Keratinocyte (primary cell): ENCODE measurements around the gene C2orf78. TPM values are rescaled to one million over a fixed set of nuclear protein-coding genes. Genes with fewer than 3 reads are reported as not detected.

Experiments
- DNase-seq: peaks from one replicate; pipeline ENCODE4 v3.0.0-alpha.2; 2011; ENCODE audit warnings: low read depth, missing footprints, low spot score
- FAIRE-seq: peaks from 2 replicates; lab custom pipeline; 2011; peaks lifted over from hg19 to GRCh38; lab: Jason Lieb, UNC
- H2AFZ ChIP-seq: 2 replicates; pipeline ENCODE4 v1.6.0; 2012; ENCODE audit warnings: low read length, control low read depth, inconsistent platforms; ENCODE audit not compliant: control insufficient read depth
- H3K27ac ChIP-seq: 2 replicates; pipeline ENCODE4 v1.5.1; 2011; ENCODE audit warnings: low read length; ENCODE audit not compliant: control insufficient read depth, insufficient read depth
- H3K27me3 ChIP-seq: 3 replicates; pipeline ENCODE4 v1.6.0; 2011; ENCODE audit warnings: low read length; ENCODE audit not compliant: control insufficient read depth, insufficient read depth; ENCODE audit errors: extremely low read depth
- H3K36me3 ChIP-seq, 2 experiments: 2 replicates in 1 of 2; 3 replicates in 1 of 2; pipeline ENCODE4 v1.5.1; 2011; ENCODE audit warnings: low read length in 2 of 2, mild to moderate bottlenecking in 1 of 2; ENCODE audit not compliant: control insufficient read depth in 2 of 2, insufficient read depth in 2 of 2; ENCODE audit errors: extremely low read depth in 1 of 2
- H3K4me1 ChIP-seq: 3 replicates; pipeline ENCODE4 v1.5.1; 2011; ENCODE audit warnings: low read length; ENCODE audit not compliant: control insufficient read depth, insufficient read depth; ENCODE audit errors: extremely low read depth
- H3K4me2 ChIP-seq: 3 replicates; pipeline ENCODE4 v1.6.0; 2011; ENCODE audit warnings: low read depth, low read length; ENCODE audit not compliant: control insufficient read depth, insufficient read depth; ENCODE audit errors: extremely low read depth
- H3K4me3 ChIP-seq, 3 experiments: fragments of 200-600 bp in 1 of 3; sonication (generic) in 1 of 3; 2 replicates in 2 of 3; 3 replicates in 1 of 3; pipeline ENCODE4 v1.5.1; 2011 to 2016; ENCODE audit warnings: low read length in 3 of 3, mild to moderate bottlenecking in 3 of 3, control low read depth in 2 of 3, inconsistent platforms in 1 of 3, low read depth in 1 of 3, mixed read lengths in 1 of 3, mixed run types in 1 of 3, moderate library complexity in 1 of 3; ENCODE audit not compliant: control insufficient read depth in 2 of 3, insufficient read depth in 2 of 3; ENCODE audit errors: extremely low read depth in 1 of 3
- H3K79me2 ChIP-seq: 2 replicates; pipeline ENCODE4 v1.6.0; 2012; ENCODE audit warnings: low read length; ENCODE audit not compliant: control insufficient read depth, insufficient read depth
- H3K9ac ChIP-seq: 3 replicates; pipeline ENCODE4 v1.6.0; 2011; ENCODE audit warnings: low read length; ENCODE audit not compliant: control insufficient read depth, insufficient read depth; ENCODE audit errors: extremely low read depth
- H3K9me1 ChIP-seq: 3 replicates; pipeline ENCODE4 v1.6.0; 2011; ENCODE audit warnings: low read length; ENCODE audit not compliant: control insufficient read depth, insufficient read depth; ENCODE audit errors: extremely low read depth
- H3K9me3 ChIP-seq: 2 replicates; pipeline ENCODE4 v1.5.1; 2012; ENCODE audit warnings: low read depth, low read length; ENCODE audit not compliant: control insufficient read depth
- H4K20me1 ChIP-seq: 3 replicates; pipeline ENCODE4 v1.6.0; 2011; ENCODE audit warnings: low read length; ENCODE audit not compliant: control insufficient read depth, insufficient read depth; ENCODE audit errors: extremely low read depth
- EZH2 ChIP-seq: IDR thresholded peaks from one replicate; pipeline ENCODE4 v1.6.1; 2012; ENCODE audit warnings: inconsistent platforms, mild to moderate bottlenecking, low read length, moderate library complexity
- dilution Hi-C: fragments of 300-500 bp; cut with MboI; formaldehyde crosslinking; loops from one replicate; pipeline ENCODE4 v1.7.0; 2020; ENCODE audit warnings: low sequenced_read_pairs; ENCODE audit not compliant: extremely low pct_ligation_motif_present
- polyA plus RNA-seq, 5 experiments: library from polyadenylated mRNA; depleted of rRNA in 3 of 5; stranded (reverse) in 3 of 5; stranded (forward) in 1 of 5; unstranded in 1 of 5; fragments of >200 nt; gene quantifications; 1 replicate in 1 of 5; 2 replicates in 3 of 5; 3 replicates in 1 of 5; pipeline versions ENCODE4 v1.2.1 to v1.2.3, GENCODE V29; 2011 to 2012; ENCODE audit warnings: missing spikeins in 2 of 5, low read depth in 1 of 5, low replicate concordance in 1 of 5
- TF ChIP-seq, protein P1 (sequence below), 3 experiments: IDR thresholded peaks in 1 of 3; conservative IDR thresholded peaks in 1 of 3; optimal IDR thresholded peaks in 1 of 3; 2 replicates in 2 of 3; 3 replicates in 1 of 3; pipeline versions ENCODE3 to v1.5.1; 2011; ENCODE audit warnings: low read length in 3 of 3, mild to moderate bottlenecking in 3 of 3, moderate library complexity in 2 of 3, control low read depth in 1 of 3, inconsistent platforms in 1 of 3; ENCODE audit not compliant: insufficient read depth in 2 of 3; ENCODE audit errors: extremely low read depth in 1 of 3

Gene C2orf78
- polyA plus RNA-seq, 1 donor (not counting 4 experiments of a cell fraction or from before 2014, with no cell fraction given) = not detected

DNA sequence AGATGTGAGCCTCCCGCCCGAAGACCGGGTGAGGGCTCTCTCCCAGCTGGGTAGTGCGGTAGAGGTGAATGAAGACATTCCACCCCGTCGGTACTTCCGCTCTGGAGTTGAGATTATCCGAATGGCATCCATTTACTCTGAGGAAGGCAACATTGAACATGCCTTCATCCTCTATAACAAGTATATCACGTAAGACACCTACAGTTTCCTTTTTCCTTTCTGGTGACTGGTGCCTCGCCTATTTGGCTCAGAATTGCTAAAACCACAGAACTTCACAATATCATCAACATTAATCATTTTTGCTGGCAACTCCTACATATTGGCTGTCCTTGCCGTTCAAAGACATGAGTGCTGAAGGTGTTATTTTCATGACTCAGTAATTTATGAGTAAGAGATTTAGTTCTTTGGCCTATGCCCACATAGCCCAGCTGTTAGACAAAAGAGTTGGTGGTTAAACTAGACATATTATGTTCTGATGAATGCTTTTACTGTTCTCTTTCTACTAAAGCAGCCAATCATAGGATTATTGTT lies 47.0 kb downstream of the C2orf78 start:
- H3K4me2 ChIP-seq = peak overlapping the region; percentile 95
- H3K9me1 ChIP-seq = no peaks in the 10 kb centered on the region
- no peaks in the 10 kb centered on the region for H4K20me1 ChIP-seq
- peak overlapping the region; percentile 93 for H3K9ac ChIP-seq
- peak overlapping the region; percentile 72 to 92 (median 77) for H3K4me3 ChIP-seq
- dilution Hi-C loops = no loop called here
- DNase-seq (peak; percentile 71), FAIRE-seq (peak; percentile 89)
- H3K4me1 ChIP-seq = peaks cover 32% of the 10 kb centered on the region
- no peaks in the 10 kb centered on the region for H3K9me3 ChIP-seq
- peak overlapping the region; percentile 95 for H3K27ac ChIP-seq
- peaks cover 8 to 19% of the 10 kb centered on the region in 2 experiments for H3K36me3 ChIP-seq
- H3K79me2 ChIP-seq = peaks cover 47% of the 10 kb centered on the region
- H3K27me3 ChIP-seq = no peaks in the 10 kb centered on the region
- H2AFZ ChIP-seq = no peak overlapping the region
- no peak for TF ChIP-seq EZH2
- TF ChIP-seq, protein P1, sequence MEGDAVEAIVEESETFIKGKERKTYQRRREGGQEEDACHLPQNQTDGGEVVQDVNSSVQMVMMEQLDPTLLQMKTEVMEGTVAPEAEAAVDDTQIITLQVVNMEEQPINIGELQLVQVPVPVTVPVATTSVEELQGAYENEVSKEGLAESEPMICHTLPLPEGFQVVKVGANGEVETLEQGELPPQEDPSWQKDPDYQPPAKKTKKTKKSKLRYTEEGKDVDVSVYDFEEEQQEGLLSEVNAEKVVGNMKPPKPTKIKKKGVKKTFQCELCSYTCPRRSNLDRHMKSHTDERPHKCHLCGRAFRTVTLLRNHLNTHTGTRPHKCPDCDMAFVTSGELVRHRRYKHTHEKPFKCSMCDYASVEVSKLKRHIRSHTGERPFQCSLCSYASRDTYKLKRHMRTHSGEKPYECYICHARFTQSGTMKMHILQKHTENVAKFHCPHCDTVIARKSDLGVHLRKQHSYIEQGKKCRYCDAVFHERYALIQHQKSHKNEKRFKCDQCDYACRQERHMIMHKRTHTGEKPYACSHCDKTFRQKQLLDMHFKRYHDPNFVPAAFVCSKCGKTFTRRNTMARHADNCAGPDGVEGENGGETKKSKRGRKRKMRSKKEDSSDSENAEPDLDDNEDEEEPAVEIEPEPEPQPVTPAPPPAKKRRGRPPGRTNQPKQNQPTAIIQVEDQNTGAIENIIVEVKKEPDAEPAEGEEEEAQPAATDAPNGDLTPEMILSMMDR (optimal IDR thresholded peaks at IDR 0.05 in 1 of 3, IDR thresholded peaks at IDR 0.05 in 1 of 3, conservative IDR thresholded peaks at IDR 0.05 in 1 of 3; ENCODE audit: extremely low read depth in 1 of 3, insufficient read depth in 2 of 3, low read length in 3 of 3) = no peak

DNA sequence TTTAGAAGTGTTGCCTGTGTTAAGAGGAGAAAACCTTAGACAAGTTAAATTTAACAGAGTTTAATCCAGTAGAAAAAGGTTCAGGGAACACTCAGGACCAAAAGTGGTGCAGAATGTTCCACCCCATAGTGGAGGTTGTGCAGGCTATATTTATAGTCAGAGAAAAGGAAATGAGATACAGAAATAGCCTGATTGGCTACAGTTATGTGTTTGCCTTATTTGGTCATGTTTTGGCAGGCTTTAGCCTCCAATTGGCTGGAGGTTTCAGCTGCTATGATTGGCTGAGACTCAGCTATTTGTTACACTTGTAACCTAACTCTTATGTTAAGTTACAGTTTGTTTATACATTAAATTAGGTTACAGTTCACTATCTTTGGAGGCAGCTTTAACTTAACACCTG lies 48.9 kb downstream of the C2orf78 start:
- no peaks in the 10 kb centered on the region for H3K9me1 ChIP-seq
- H3K9ac ChIP-seq = no peak overlapping the region
- H4K20me1 ChIP-seq = no peaks in the 10 kb centered on the region
- H3K4me2 ChIP-seq = peak overlapping the region; percentile 23
- H3K9me3 ChIP-seq = no peaks in the 10 kb centered on the region
- FAIRE-seq (no peak), DNase-seq (no peak)
- dilution Hi-C loops = no loop called here
- H3K79me2 ChIP-seq = peaks cover 62% of the 10 kb centered on the region
- peaks cover 12 to 19% of the 10 kb centered on the region in 2 experiments for H3K36me3 ChIP-seq
- H2AFZ ChIP-seq = no peak overlapping the region
- no peak overlapping the region for H3K27ac ChIP-seq
- H3K4me1 ChIP-seq = peaks cover 32% of the 10 kb centered on the region
- H3K4me3 ChIP-seq = no peak overlapping the region
- H3K27me3 ChIP-seq = no peaks in the 10 kb centered on the region
- no peak for TF ChIP-seq EZH2
- TF ChIP-seq, protein P1 (optimal IDR thresholded peaks at IDR 0.05 in 1 of 3, IDR thresholded peaks at IDR 0.05 in 1 of 3, conservative IDR thresholded peaks at IDR 0.05 in 1 of 3; ENCODE audit: extremely low read depth in 1 of 3, insufficient read depth in 2 of 3, low read length in 3 of 3) = no peak
